Psoas muscle (tissue), 8 donors: ENCODE data around the gene TRMT61A. TPM values are rescaled to one million over a fixed set of nuclear protein-coding genes. Genes with fewer than 3 reads are reported as not detected.
A peak's percentile ranks its signal among the peaks of the same experiment; 100 is the strongest.
"Not testable (repeated sequence)": the region's sequence is repeated elsewhere in the genome, so short reads cannot be mapped to it uniquely, and the experiment has no call there.

Experiments used
- ATAC-seq, 4 donors: fragments of 200-7000 bp; cut with Tn5 transposase; one replicate each; pipeline ENCODE4 v1.9.1; 2020; ENCODE audit warnings: moderate library complexity in 3 of 4, mild to moderate bottlenecking in 2 of 4
- DNase-seq, 2 donors: peaks; one replicate each; pipeline ENCODE4 v3.0.0-alpha.2; 2020
- H3K27ac ChIP-seq: fragments of 200-600 bp; one replicate; pipeline ENCODE4 v1.8.0; 2022
- H3K27me3 ChIP-seq, 3 donors: fragments of 200-600 bp in 1 of 3; one replicate each; pipeline versions ENCODE4 v1.6.1 to v1.8.0; 2013 to 2022; ENCODE audit warnings: low read length in 2 of 3, mild to moderate bottlenecking in 2 of 3, moderate library complexity in 1 of 3; ENCODE audit not compliant: insufficient read depth in 3 of 3
- H3K36me3 ChIP-seq, 2 donors: fragments of 200-600 bp in 1 of 2; one replicate each; pipeline versions ENCODE4 v1.6.1 to v1.8.0; 2013 to 2022; ENCODE audit warnings: low read depth in 1 of 2, mild to moderate bottlenecking in 1 of 2, moderate library complexity in 1 of 2; ENCODE audit not compliant: insufficient read depth in 1 of 2
- H3K4me1 ChIP-seq: fragments of 200-600 bp; one replicate; pipeline ENCODE4 v1.8.0; 2022
- H3K4me3 ChIP-seq: fragments of 200-600 bp; one replicate; pipeline ENCODE4 v1.8.0; 2022; ENCODE audit warnings: mild to moderate bottlenecking
- H3K9me3 ChIP-seq: fragments of 200-600 bp; one replicate; pipeline ENCODE4 v1.8.0; 2022
- CTCF ChIP-seq: fragments of 200-600 bp; IDR thresholded peaks from one replicate; pipeline ENCODE4 v1.8.0; 2022; ENCODE audit warnings: antibody characterized with exemption
- WGBS, 3 donors: extraction: QIAGEN DNeasy Blood & Tissue Kit; methylation state at CpG; one replicate each; pipeline versions ENCODE4 v1.1.6 to v1.1.7; 2013; 5-methylcytosine and 5-hydroxymethylcytosine counted together
- intact Hi-C, 2 donors: fragments of 100-400 bp; cut with DNase I; formaldehyde crosslinking; loops; one replicate each; pipeline versions ENCODE4 v1.11.0 to v1.14.2; 2022
- polyA plus RNA-seq, 3 donors: library from polyadenylated mRNA; stranded (reverse); fragments of 200-250 nt; gene quantifications; one replicate each; pipeline ENCODE4 v1.2.3, GENCODE V29; 2013
- total RNA-seq, 4 donors: library from RNA; stranded (reverse); fragmentation: NEBNext Ultra II Directional in 2 of 4; extraction: Animal tissue kit (Norgen Biotek cat#: 25700) in 2 of 4; gene quantifications; one replicate each; pipeline versions ENCODE4 v1.2.1 to v1.2.4, GENCODE V29; 2021 to 2023
- donor health status: healthy with polysubstance abuse.
- donor health status: DM: no; HTN: no; CAD: no; lungs with moderate emphysema.
- donor health status: Bipolar disorder and iron deficiency.
- donor health status: healthy.
- donor health status: DM: yes; HTN: yes; CAD: no.
- donor health status: DM: no; HTN: no; CAD: no.
- donor health status: DM: no; HTN: no; CAD: no.
- donor health status: DM: yes; HTN: yes; CAD: no.

Gene TRMT61A
- total and polyA plus RNA-seq, 7 donors, result 6.5 to 29.5 (median 12.7) TPM

GRCh38 chr14:103509864-103510723 is 18.9 kb upstream of the TRMT61A start:
- ATAC-seq (no peak), DNase-seq (peak in 1 of 2 donors; percentile 23)
- intact Hi-C loops, result no loop called here
- no peak for TF ChIP-seq CTCF
- Histone ChIP-seq H3K36me3 (peaks cover 3 to 61% of the 10 kb centered on the region in 2 donors), H3K27ac (no peak overlapping the region), H3K9me3 (no peaks in the 10 kb centered on the region), H3K27me3 (no peaks in the 10 kb centered on the region), H3K4me1 (peaks cover 16% of the 10 kb centered on the region), H3K4me3 (no peak overlapping the region)
- 83 to 88% (median 85%) methylated on average over 11 of the region's 11 CpGs for WGBS, 3 donors

DNA sequence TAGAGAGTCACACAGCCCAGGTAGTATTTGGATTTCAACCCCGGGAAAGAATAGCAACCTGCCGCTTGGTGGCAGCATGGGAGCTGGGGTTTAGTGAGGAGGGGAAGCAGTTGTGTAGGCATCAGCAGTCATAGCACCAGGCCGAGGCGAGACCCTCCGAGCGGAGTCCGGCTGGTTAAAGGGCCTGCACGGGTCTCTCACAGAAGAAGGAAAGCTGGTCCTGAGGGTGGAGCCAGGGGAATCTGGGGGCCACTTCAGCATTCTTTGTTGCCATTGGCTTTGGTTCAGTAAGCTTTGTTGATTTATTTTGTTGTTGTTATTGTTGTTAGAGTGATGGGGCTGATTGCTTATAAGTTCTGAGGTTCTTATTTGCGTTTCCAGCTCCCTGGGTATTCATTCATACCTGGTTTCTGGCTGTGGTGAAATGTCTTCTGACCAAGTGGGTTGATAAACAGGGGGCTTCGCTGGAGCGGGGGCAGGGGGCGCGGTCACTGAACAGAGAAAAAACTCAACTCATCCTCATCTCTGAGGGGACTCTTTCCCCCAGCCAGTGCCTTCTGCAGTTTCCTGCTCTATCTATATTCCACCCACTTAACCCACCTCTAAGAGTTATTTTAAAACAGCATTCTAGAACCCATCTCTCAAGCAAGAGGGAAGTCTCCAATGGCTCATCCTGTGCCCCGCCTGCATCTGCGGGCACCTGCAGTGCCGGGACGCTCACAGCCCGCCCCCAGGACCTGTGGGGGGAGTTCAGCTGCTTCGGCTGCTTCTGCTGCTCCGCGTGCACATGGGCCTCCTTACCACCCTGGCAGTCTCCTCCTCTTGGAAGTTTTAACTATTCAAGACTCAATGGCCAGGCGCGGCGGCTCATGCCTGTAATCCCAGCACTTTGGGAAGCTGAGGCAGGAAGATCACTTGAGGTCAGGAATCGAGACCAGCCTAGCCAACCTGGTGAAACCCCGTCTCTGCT is 18.0 kb upstream of the TRMT61A start:
- no peaks in the 10 kb centered on the region for H3K27me3 ChIP-seq
- 88 to 91% (median 89%) methylated on average over 26 of the region's 26 CpGs for WGBS, 3 donors
- no peak overlapping the region for H3K27ac ChIP-seq
- ATAC-seq (no peak), DNase-seq (peak in 1 of 2 donors; percentile 52)
- TF ChIP-seq CTCF, result no peak
- H3K4me3 ChIP-seq, result no peak overlapping the region
- intact Hi-C loops, result no loop called here
- H3K4me1 ChIP-seq, result peaks cover 16% of the 10 kb centered on the region
- peaks cover 3 to 52% of the 10 kb centered on the region in 2 donors for H3K36me3 ChIP-seq
- H3K9me3 ChIP-seq, result no peaks in the 10 kb centered on the region

GRCh38 chr14:103512180-103512579 is 16.8 kb upstream of the TRMT61A start:
- H3K9me3 ChIP-seq, H3K27me3 ChIP-seq, intact Hi-C loops, H3K4me3 ChIP-seq, ATAC-seq: not testable (repeated sequence)
- peaks cover 16% of the 10 kb centered on the region for H3K4me1 ChIP-seq
- 94 to 99% (median 95%) methylated on average over 8 of the region's 8 CpGs for WGBS, 3 donors
- peak in 1 of 2 donors; percentile 26 for DNase-seq
- H3K36me3 ChIP-seq, result peaks cover 3 to 46% of the 10 kb centered on the region in 2 donors
- H3K27ac ChIP-seq, result peak overlapping the region; percentile 85

GRCh38 chr14:103512701-103513611 is 16.0 kb upstream of the TRMT61A start:
- ATAC-seq, result peak; percentile 63 to 89 (median 80)
- peak; percentile 64 to 81 for DNase-seq
- Histone ChIP-seq H3K4me3 (no peak overlapping the region), H3K36me3 (peaks cover 3 to 38% of the 10 kb centered on the region in 2 donors), H3K9me3 (no peaks in the 10 kb centered on the region), H3K27ac (peak overlapping the region; percentile 85), H3K4me1 (peaks cover 16% of the 10 kb centered on the region), H3K27me3 (no peaks in the 10 kb centered on the region)
- no peak for TF ChIP-seq CTCF
- intact Hi-C loops, result no loop called here
- 16 to 43% (median 25%) methylated on average over 25 of the region's 25 CpGs for WGBS, 3 donors
